ENCODE measurements around the gene ECHDC1.

The ECHDC1 gene

DNA sequence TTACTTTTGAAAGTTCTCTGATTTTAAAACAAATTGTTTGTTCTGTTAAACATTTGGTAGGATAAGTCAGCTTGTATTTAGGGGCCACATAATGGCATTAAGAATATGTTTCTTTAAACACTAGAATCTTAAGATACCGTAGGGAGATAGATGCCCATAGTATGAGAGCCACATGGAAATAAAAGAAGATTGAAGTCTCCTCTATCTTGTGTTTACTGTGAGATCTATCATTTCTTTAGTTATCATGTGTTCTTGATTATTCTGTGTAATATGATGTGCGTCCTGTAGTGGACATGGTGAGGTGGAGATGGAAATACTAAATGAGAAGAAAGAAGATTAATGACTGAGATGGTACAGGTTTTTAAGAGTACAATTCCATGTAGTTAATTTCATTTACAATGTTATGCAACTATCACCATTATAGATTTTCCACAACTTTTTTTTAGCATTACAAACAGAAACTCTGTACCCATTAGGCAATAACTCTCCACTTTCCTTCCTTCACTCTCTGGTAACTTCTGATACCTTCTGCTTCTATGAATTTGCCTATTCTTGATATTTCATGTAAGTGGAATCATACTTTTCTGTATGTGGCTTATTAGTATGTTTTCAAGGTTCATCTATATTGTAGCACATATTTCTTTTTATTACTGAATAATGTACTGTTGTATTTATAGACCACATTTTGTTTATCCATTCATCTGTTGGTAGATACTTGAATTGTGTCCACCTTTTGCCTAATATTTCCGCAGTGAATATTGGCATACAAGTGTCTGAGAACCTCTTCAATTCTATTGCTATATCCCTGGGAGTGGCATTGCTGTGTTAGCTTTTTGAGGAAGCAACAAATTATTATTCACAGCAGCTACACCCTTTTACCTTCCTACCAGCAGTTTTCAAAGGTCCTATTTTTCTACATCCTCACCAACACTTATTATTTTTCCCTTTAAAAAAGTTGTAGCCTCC lies 65.2 kb downstream of the ECHDC1 start:
- TF ChIP-seq, protein P1, sequence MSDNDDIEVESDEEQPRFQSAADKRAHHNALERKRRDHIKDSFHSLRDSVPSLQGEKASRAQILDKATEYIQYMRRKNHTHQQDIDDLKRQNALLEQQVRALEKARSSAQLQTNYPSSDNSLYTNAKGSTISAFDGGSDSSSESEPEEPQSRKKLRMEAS (IDR thresholded peaks at IDR 0.05; ENCODE audit: low read depth, low read length) = no peak
- TF ChIP-seq MYC (IDR thresholded peaks at IDR 0.05; ENCODE audit: low read depth, low read length) = no peak
- TF ChIP-seq, protein P2, sequence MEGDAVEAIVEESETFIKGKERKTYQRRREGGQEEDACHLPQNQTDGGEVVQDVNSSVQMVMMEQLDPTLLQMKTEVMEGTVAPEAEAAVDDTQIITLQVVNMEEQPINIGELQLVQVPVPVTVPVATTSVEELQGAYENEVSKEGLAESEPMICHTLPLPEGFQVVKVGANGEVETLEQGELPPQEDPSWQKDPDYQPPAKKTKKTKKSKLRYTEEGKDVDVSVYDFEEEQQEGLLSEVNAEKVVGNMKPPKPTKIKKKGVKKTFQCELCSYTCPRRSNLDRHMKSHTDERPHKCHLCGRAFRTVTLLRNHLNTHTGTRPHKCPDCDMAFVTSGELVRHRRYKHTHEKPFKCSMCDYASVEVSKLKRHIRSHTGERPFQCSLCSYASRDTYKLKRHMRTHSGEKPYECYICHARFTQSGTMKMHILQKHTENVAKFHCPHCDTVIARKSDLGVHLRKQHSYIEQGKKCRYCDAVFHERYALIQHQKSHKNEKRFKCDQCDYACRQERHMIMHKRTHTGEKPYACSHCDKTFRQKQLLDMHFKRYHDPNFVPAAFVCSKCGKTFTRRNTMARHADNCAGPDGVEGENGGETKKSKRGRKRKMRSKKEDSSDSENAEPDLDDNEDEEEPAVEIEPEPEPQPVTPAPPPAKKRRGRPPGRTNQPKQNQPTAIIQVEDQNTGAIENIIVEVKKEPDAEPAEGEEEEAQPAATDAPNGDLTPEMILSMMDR (IDR thresholded peaks at IDR 0.05; ENCODE audit: low read depth, low read length) = no peak
- TF ChIP-seq POLR2A (IDR thresholded peaks at IDR 0.05; ENCODE audit: extremely low read depth, insufficient read length) = no peak
- H3K4me3 ChIP-seq (ENCODE audit: low read depth, low read length) = no peak overlapping the region
- DNase-seq (ENCODE audit: low read depth) = no peak

DNA sequence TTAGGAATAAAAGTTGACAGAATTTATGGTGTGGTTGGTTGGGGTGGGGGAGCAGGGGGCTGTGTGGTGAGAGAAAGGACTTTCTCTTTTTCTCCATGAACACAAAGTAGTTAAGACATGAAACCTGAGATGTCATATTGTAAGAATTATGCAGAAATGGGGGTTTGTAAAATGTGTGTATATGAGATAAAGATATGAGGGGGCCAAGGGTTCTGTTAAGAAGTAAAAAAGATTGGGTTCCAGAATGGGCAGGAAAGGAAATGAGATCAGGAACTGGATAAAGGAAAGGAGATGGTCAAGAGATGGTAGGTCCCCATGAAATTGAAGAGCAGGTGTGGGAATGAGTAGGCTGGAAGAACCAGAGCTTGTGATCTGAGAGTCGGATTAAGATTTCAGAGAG lies 67.1 kb downstream of the ECHDC1 start:
- TF ChIP-seq, protein P1 (IDR thresholded peaks at IDR 0.05; ENCODE audit: low read depth, low read length) = no peak
- no peak for TF ChIP-seq MYC (IDR thresholded peaks at IDR 0.05; ENCODE audit: low read depth, low read length)
- TF ChIP-seq, protein P2 (IDR thresholded peaks at IDR 0.05; ENCODE audit: low read depth, low read length) = no peak
- TF ChIP-seq POLR2A (IDR thresholded peaks at IDR 0.05; ENCODE audit: extremely low read depth, insufficient read length) = no peak
- H3K4me3 ChIP-seq (ENCODE audit: low read depth, low read length) = no peak overlapping the region
- no peak for DNase-seq (ENCODE audit: low read depth)

- DNase-seq (ENCODE audit: low read depth) = no peak
- TF ChIP-seq, protein P2 (IDR thresholded peaks at IDR 0.05; ENCODE audit: low read depth, low read length) = no peak
- TF ChIP-seq POLR2A (IDR thresholded peaks at IDR 0.05; ENCODE audit: extremely low read depth, insufficient read length) (no peak), MYC (IDR thresholded peaks at IDR 0.05; ENCODE audit: low read depth, low read length) (no peak)
- TF ChIP-seq, protein P1 (IDR thresholded peaks at IDR 0.05; ENCODE audit: low read depth, low read length) = no peak
These were observed 69.9 kb downstream of the ECHDC1 start for GRCh38 chr6:127273499-127273898.

DNA sequence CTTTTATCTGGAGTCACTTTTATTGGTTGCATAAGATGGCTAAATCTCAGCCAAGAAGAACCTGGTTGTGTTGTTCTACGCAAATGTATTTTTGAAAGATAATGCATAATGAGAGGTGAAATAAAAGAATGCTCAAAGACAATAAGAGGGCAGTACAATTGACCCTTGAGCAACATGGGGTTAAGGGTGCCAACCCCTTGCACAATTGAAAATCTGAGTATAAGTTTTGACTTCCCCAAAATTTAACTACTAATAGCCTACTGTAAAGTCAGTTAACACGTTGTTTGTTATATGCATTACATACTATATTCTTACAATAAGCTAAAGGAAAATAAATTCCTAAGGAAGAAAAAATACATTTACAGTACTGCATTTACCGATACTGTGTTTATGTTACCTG lies 70.8 kb downstream of the ECHDC1 start:
- TF ChIP-seq POLR2A (IDR thresholded peaks at IDR 0.05; ENCODE audit: extremely low read depth, insufficient read length) (no peak), MYC (IDR thresholded peaks at IDR 0.05; ENCODE audit: low read depth, low read length) (no peak)
- TF ChIP-seq, protein P1 (IDR thresholded peaks at IDR 0.05; ENCODE audit: low read depth, low read length) = no peak
- TF ChIP-seq, protein P2 (IDR thresholded peaks at IDR 0.05; ENCODE audit: low read depth, low read length) = no peak
- no peak for DNase-seq (ENCODE audit: low read depth)
- H3K4me3 ChIP-seq (ENCODE audit: low read depth, low read length) = no peak overlapping the region

More at GRCh38 chr6:127273499-127273898, 69.9 kb downstream of the ECHDC1 start:
- no peak overlapping the region for H3K4me3 ChIP-seq (ENCODE audit: low read depth, low read length)

DNA sequence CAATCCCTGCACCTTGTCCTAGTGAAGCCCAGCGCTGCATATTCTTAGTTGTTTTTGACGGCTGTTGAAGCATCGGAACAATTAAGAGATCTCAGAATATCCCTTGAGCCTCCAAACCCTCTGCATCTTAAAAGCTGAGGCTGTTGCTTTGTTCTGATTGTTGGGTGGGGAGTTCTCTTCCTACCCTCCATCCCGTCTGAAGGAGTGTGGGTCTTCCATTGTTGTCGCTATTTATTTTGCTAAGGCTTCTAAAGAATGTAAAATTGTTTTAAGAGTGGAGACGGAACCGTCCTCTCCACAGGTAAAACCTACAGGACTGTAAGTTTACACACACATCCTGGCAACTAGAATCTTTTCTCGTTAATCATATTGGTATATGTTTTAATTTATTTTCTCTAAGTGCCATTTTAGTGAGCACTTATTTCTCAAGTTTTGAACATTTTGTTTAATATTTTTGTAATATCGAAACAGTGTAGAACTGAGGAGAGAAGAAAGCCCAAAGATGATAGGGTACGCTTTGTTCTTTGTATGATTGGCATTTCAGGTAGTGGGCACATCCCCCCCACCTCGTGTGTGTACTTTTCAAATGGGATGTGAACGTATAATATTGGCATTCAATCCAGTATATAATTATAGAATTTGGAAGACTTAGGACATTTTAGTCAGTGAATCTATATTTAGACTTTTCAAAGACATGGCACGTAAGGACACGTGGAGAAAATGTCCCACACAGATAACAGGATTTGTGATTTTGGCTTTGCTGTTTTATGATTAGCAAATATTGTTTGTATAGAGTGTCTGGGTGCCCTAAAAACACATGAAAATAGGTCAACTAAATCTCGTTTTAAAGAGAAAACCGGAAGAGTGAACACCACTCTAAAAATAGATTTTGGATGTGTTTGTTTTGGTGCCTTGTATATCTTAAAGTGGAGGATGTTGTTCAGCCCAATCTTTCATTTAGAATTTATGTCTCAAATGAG lies 75.5 kb downstream of the ECHDC1 start:
- TF ChIP-seq MYC (IDR thresholded peaks at IDR 0.05; ENCODE audit: low read depth, low read length) = no peak
- TF ChIP-seq, protein P1 (IDR thresholded peaks at IDR 0.05; ENCODE audit: low read depth, low read length) = no peak
- TF ChIP-seq, protein P2 (IDR thresholded peaks at IDR 0.05; ENCODE audit: low read depth, low read length) = no peak
- TF ChIP-seq POLR2A (IDR thresholded peaks at IDR 0.05; ENCODE audit: extremely low read depth, insufficient read length) = no peak
- DNase-seq (ENCODE audit: low read depth) = peak; percentile 13
- peak overlapping the region; percentile 92 for H3K4me3 ChIP-seq (ENCODE audit: low read depth, low read length)
